Neural crest cell (in vitro differentiated cells): ENCODE data around the gene NDP. TPM values are rescaled to one million over a fixed set of nuclear protein-coding genes. Genes with fewer than 3 reads are reported as not detected.

Experiments used
- DNase-seq: peaks from one replicate; pipeline ENCODE4 v3.0.0; 2021; ENCODE audit warnings: low read depth, mixed read lengths, low spot score
- H3K27ac Mint-ChIP-seq: one replicate; pipeline ENCODE4 v1.8.0; 2021; ENCODE audit warnings: mild to moderate bottlenecking, mixed read lengths; ENCODE audit not compliant: unreplicated experiment
- H3K27me3 Mint-ChIP-seq: 2 replicates; pipeline ENCODE4 v1.8.0; 2021; ENCODE audit warnings: low read depth, mild to moderate bottlenecking, mixed read lengths
- H3K36me3 Mint-ChIP-seq: 2 replicates; pipeline ENCODE4 v1.8.0; 2021; ENCODE audit warnings: low read depth, mild to moderate bottlenecking, mixed read lengths
- H3K4me1 Mint-ChIP-seq: 2 replicates; pipeline ENCODE4 v1.8.0; 2021; ENCODE audit warnings: mixed read lengths
- H3K4me3 Mint-ChIP-seq: one replicate; pipeline ENCODE4 v1.8.0; 2021; ENCODE audit warnings: mild to moderate bottlenecking, mixed read lengths
- H3K9me3 Mint-ChIP-seq: 2 replicates; pipeline ENCODE4 v1.8.0; 2021; ENCODE audit warnings: mixed read lengths
- CTCF ChIP-seq: fragments of 200-600 bp; sonication (generic); conservative IDR thresholded peaks from 2 replicates; pipeline ENCODE4 v1.5.0; 2021; ENCODE audit warnings: antibody characterized with exemption, mild to moderate bottlenecking
- long read RNA-seq: library from polyadenylated mRNA; unstranded; transcript quantifications from one replicate; pipeline ENCODE4 v2.0.0, GENCODE V29; 2020
- total RNA-seq: library from RNA; stranded (reverse); gene quantifications from 2 replicates; pipeline ENCODE4 v1.2.1, GENCODE V29; 2021

Gene NDP
- 4.2 and 4.3 TPM in 2 replicates for total RNA-seq
- long read RNA-seq, transcript NDP-203 (3 exons, 1,719 nt): major isoform, 7 of 11 reads
- long read RNA-seq, partial matches to known transcripts: 3 of 11 reads
- long read RNA-seq, other reads (novel, unspliced or antisense): 0 of 11 reads

GRCh38 chrX:43973249-43974099, at the start of gene NDP:
Gene NDP (minus strand): TSS chrX:43973390. CDS start chrX:43958645, 14,745 bp downstream.
- TF ChIP-seq CTCF: no peak
- Mint-ChIP-seq H3K9me3 (no peaks in the 10 kb centered on the region), H3K27me3 (no peaks in the 10 kb centered on the region), H3K4me3 (peak within 1 kb of the TSS; percentile 81), H3K36me3 (peaks cover 3% of the 10 kb centered on the region), H3K4me1 (peaks cover 42% of the 10 kb centered on the region), H3K27ac (peak within 1 kb of the TSS; percentile 93)
- no peak for DNase-seq

- no peak for DNase-seq
- no peaks in the 10 kb centered on the region for H3K4me1 Mint-ChIP-seq
- no peaks in the 10 kb centered on the region for H3K36me3 Mint-ChIP-seq
- H3K4me3 Mint-ChIP-seq: no peak overlapping the region
- H3K27me3 Mint-ChIP-seq: no peaks in the 10 kb centered on the region
- H3K9me3 Mint-ChIP-seq: peaks cover 4% of the 10 kb centered on the region
- H3K27ac Mint-ChIP-seq: no peak overlapping the region
- no peak for TF ChIP-seq CTCF
Observed at GRCh38 chrX:44022964-44023363, 49.8 kb upstream of the NDP start.

- H3K4me3 Mint-ChIP-seq: no peak overlapping the region
- TF ChIP-seq CTCF: no peak
- no peaks in the 10 kb centered on the region for H3K36me3 Mint-ChIP-seq
- no peak overlapping the region for H3K27ac Mint-ChIP-seq
- H3K4me1 Mint-ChIP-seq: no peaks in the 10 kb centered on the region
- no peaks in the 10 kb centered on the region for H3K27me3 Mint-ChIP-seq
- peaks cover 2% of the 10 kb centered on the region for H3K9me3 Mint-ChIP-seq
- DNase-seq: no peak
Observed at GRCh38 chrX:44020693-44021092, 47.5 kb upstream of the NDP start.

- no peaks in the 10 kb centered on the region for H3K27me3 Mint-ChIP-seq
- no peak for DNase-seq
- peaks cover 2% of the 10 kb centered on the region for H3K9me3 Mint-ChIP-seq
- H3K4me1 Mint-ChIP-seq: no peaks in the 10 kb centered on the region
- no peaks in the 10 kb centered on the region for H3K36me3 Mint-ChIP-seq
- TF ChIP-seq CTCF: no peak
- H3K27ac Mint-ChIP-seq: no peak overlapping the region
- H3K4me3 Mint-ChIP-seq: no peak overlapping the region
Observed at GRCh38 chrX:44019911-44020310, 46.7 kb upstream of the NDP start.

GRCh38 chrX:44017676-44018075, 44.5 kb upstream of the NDP start:
- Mint-ChIP-seq H3K9me3 (peaks cover 5% of the 10 kb centered on the region), H3K36me3 (no peaks in the 10 kb centered on the region), H3K4me3 (no peak overlapping the region), H3K27ac (no peak overlapping the region), H3K4me1 (no peaks in the 10 kb centered on the region), H3K27me3 (no peaks in the 10 kb centered on the region)
- no peak for DNase-seq
- TF ChIP-seq CTCF: no peak
